WTC11 (cell line): Measurements from ENCODE around the gene CD9. TPM values are rescaled to one million over a fixed set of nuclear protein-coding genes. Genes with fewer than 3 reads are reported as not detected.

Experiments
- ATAC-seq: fragments of 200-7000 bp; cut with Tn5 transposase; 2 replicates; pipeline ENCODE4 v1.10.0; 2021; ENCODE audit warnings: mild to moderate bottlenecking, moderate library complexity
- CTCF ChIA-PET: fragments of 300-600 bp; sonication (Branson Sonifier 250); formaldehyde crosslinking; loops from one replicate; lab custom pipeline; 2021; ENCODE audit warnings: antibody characterized with exemption; lab: Charles Lee
- POLR2A ChIA-PET: fragments of 350-600 bp; sonication (Branson Sonifier 250); formaldehyde crosslinking; loops from one replicate; lab custom pipeline; 2021; ENCODE audit warnings: antibody characterized with exemption; lab: Charles Lee
- DNase-seq: peaks from one replicate; pipeline ENCODE4 v3.0.0; 2021; ENCODE audit warnings: low spot score
- H3K27ac Mint-ChIP-seq: 2 replicates; pipeline ENCODE4 v1.8.0; 2021; ENCODE audit warnings: mixed read lengths
- H3K27me3 Mint-ChIP-seq: 2 replicates; pipeline ENCODE4 v1.8.0; 2021; ENCODE audit warnings: low read depth, mild to moderate bottlenecking, moderate library complexity, mixed read lengths
- H3K36me3 Mint-ChIP-seq: 2 replicates; pipeline ENCODE4 v1.8.0; 2021; ENCODE audit warnings: mixed read lengths
- H3K4me1 Mint-ChIP-seq: 2 replicates; pipeline ENCODE4 v1.8.0; 2022; ENCODE audit warnings: mixed read lengths
- H3K4me3 Mint-ChIP-seq: 2 replicates; pipeline ENCODE4 v1.8.0; 2021; ENCODE audit warnings: mild to moderate bottlenecking, moderate library complexity, mixed read lengths
- H3K9me3 Mint-ChIP-seq: 2 replicates; pipeline ENCODE4 v1.8.0; 2021; ENCODE audit warnings: mixed read lengths
- CDX4 ChIP-seq: fragments of 250-450 bp; sonication (Bioruptor Pico); IDR thresholded peaks from 2 replicates; pipeline ENCODE4 v1.9.0; 2021; ENCODE audit warnings: moderate library complexity, mild to moderate bottlenecking, inconsistent platforms, borderline replicate concordance
- ERG ChIP-seq: fragments of 250-450 bp; sonication (Bioruptor Pico); IDR thresholded peaks from 2 replicates; pipeline ENCODE4 v1.8.0; 2021; ENCODE audit warnings: mild to moderate bottlenecking
- ETV6 ChIP-seq: sonication (generic); formaldehyde crosslinking; IDR thresholded peaks from 2 replicates; pipeline ENCODE4 v1.8.1; 2022; ENCODE audit warnings: mild to moderate bottlenecking, missing genetic modification reagents
- GABPB1 ChIP-seq: sonication (generic); formaldehyde crosslinking; IDR thresholded peaks from 2 replicates; pipeline ENCODE4 v1.8.1; 2023; ENCODE audit warnings: mild to moderate bottlenecking, missing genetic modification reagents
- IRF2 ChIP-seq: sonication (generic); formaldehyde crosslinking; IDR thresholded peaks from 2 replicates; pipeline ENCODE4 v1.8.0; 2022; ENCODE audit warnings: low read depth, missing genetic modification reagents, borderline replicate concordance
- JUN ChIP-seq: sonication (generic); formaldehyde crosslinking; IDR thresholded peaks from 2 replicates; pipeline ENCODE4 v1.8.0; 2023; ENCODE audit warnings: mild to moderate bottlenecking, missing genetic modification reagents
- MLX ChIP-seq: sonication (generic); formaldehyde crosslinking; IDR thresholded peaks from 2 replicates; pipeline ENCODE4 v1.8.1; 2023; ENCODE audit warnings: mild to moderate bottlenecking, missing genetic modification reagents, moderate library complexity
- MYBL2 ChIP-seq: sonication (generic); formaldehyde crosslinking; IDR thresholded peaks from 2 replicates; pipeline ENCODE4 v1.8.1; 2023; ENCODE audit warnings: mild to moderate bottlenecking, moderate library complexity, missing genetic modification reagents
- OVOL2 ChIP-seq: fragments of 250-450 bp; sonication (Bioruptor Pico); IDR thresholded peaks from 2 replicates; pipeline ENCODE4 v1.9.0; 2021; ENCODE audit warnings: mild to moderate bottlenecking, borderline replicate concordance
- RORB ChIP-seq: fragments of 250-450 bp; sonication (Bioruptor Pico); IDR thresholded peaks from 2 replicates; pipeline ENCODE4 v1.9.0; 2021; ENCODE audit warnings: mild to moderate bottlenecking
- TEAD1 ChIP-seq: sonication (generic); formaldehyde crosslinking; IDR thresholded peaks from 2 replicates; pipeline ENCODE4 v1.8.0; 2022; ENCODE audit warnings: mild to moderate bottlenecking, missing genetic modification reagents
- USF1 ChIP-seq: sonication (generic); formaldehyde crosslinking; IDR thresholded peaks from 2 replicates; pipeline ENCODE4 v1.8.0; 2022; ENCODE audit warnings: mild to moderate bottlenecking, missing genetic modification reagents
- ZBTB21 ChIP-seq: sonication (generic); formaldehyde crosslinking; IDR thresholded peaks from 2 replicates; pipeline ENCODE4 v1.8.1; 2023; ENCODE audit warnings: mild to moderate bottlenecking, missing genetic modification reagents, borderline replicate concordance
- ZBTB43 ChIP-seq: sonication (generic); formaldehyde crosslinking; IDR thresholded peaks from 2 replicates; pipeline ENCODE4 v1.8.1; 2023; ENCODE audit warnings: mild to moderate bottlenecking, missing genetic modification reagents
- ZNF263 ChIP-seq: sonication (generic); formaldehyde crosslinking; IDR thresholded peaks from 2 replicates; pipeline ENCODE4 v1.8.1; 2022; ENCODE audit warnings: low read depth, mild to moderate bottlenecking, moderate library complexity, missing genetic modification reagents
- ZNF317 ChIP-seq: sonication (generic); formaldehyde crosslinking; IDR thresholded peaks from 2 replicates; pipeline ENCODE4 v1.8.1; 2023; ENCODE audit warnings: low read depth, mild to moderate bottlenecking, moderate library complexity, missing genetic modification reagents, borderline replicate concordance
- ZNF671 ChIP-seq: fragments of 250-450 bp; sonication (Bioruptor Pico); IDR thresholded peaks from 2 replicates; pipeline ENCODE4 v1.8.0; 2021; ENCODE audit warnings: mild to moderate bottlenecking
- total RNA-seq: library from RNA; stranded (reverse); gene quantifications from 3 replicates; pipeline ENCODE4 v1.2.3, GENCODE V29; 2021

CD9 gene
- total RNA-seq, 1 experiment from 2014 or later, result 260 TPM

- TF ChIP-seq ERG (CRISPR knock-in tag) (no peak), GABPB1 (CRISPR knock-in tag) (peak; percentile 48; the same call in 1 of the 2 replicates), ZBTB43 (CRISPR knock-in tag) (no peak), ZBTB21 (no peak), CDX4 (CRISPR knock-in tag) (no peak), ZNF671 (CRISPR knock-in tag) (no peak), MYBL2 (CRISPR knock-in tag) (no peak), RORB (CRISPR knock-in tag) (no peak)
- ChIA-PET POLR2A (no interaction called here), CTCF (interaction anchor here (0.7 to 13.5 kb wide), 13 partner anchors 12 to 291 kb away, joined by 3 to 431 read pairs (median 13); partner anchors contain the start of genes CD9 and PLEKHG6)
- peaks cover 46% of the 10 kb centered on the region for H3K4me1 Mint-ChIP-seq
- H3K4me3 Mint-ChIP-seq, result no peak overlapping the region
- ATAC-seq (no peak), DNase-seq (no peak)
- no peaks in the 10 kb centered on the region for H3K36me3 Mint-ChIP-seq
- H3K9me3 Mint-ChIP-seq, result no peaks in the 10 kb centered on the region
- peaks cover 5% of the 10 kb centered on the region for H3K27me3 Mint-ChIP-seq
- no peak overlapping the region for H3K27ac Mint-ChIP-seq
Observed at GRCh38 chr12:6280053-6280469, 79.9 kb downstream of the CD9 start.

GRCh38 chr12:6280672-6281071, 80.5 kb downstream of the CD9 start:
- peaks cover 45% of the 10 kb centered on the region for H3K4me1 Mint-ChIP-seq
- ATAC-seq (no peak), DNase-seq (no peak)
- peaks cover 5% of the 10 kb centered on the region for H3K27me3 Mint-ChIP-seq
- POLR2A ChIA-PET, result no interaction called here
- no peaks in the 10 kb centered on the region for H3K9me3 Mint-ChIP-seq
- CTCF ChIA-PET, result interaction anchor here (1.1 to 13.5 kb wide), 5 partner anchors 70 to 243 kb away, joined by 4 to 431 read pairs (median 77); partner anchors contain the start of gene CD9
- no peaks in the 10 kb centered on the region for H3K36me3 Mint-ChIP-seq
- TF ChIP-seq RORB (CRISPR knock-in tag) (no peak), MLX (CRISPR knock-in tag) (no peak), USF1 (CRISPR knock-in tag) (no peak), OVOL2 (CRISPR knock-in tag) (no peak)
- TF ChIP-seq, all 79 proteins: peak for 0
- Mint-ChIP-seq H3K4me3 (no peak overlapping the region), H3K27ac (no peak overlapping the region)

- Mint-ChIP-seq H3K4me1 (peaks cover 45% of the 10 kb centered on the region), H3K36me3 (no peaks in the 10 kb centered on the region), H3K27me3 (peaks cover 5% of the 10 kb centered on the region), H3K4me3 (no peak overlapping the region), H3K9me3 (no peaks in the 10 kb centered on the region), H3K27ac (no peak overlapping the region)
- ChIA-PET POLR2A (no interaction called here), CTCF (interaction anchor here (0.6 to 1.3 kb wide), 5 partner anchors 12 to 184 kb away, joined by 3 to 7 read pairs (median 4); no protein-coding TSS in a partner anchor)
- TF ChIP-seq ETV6 (CRISPR knock-in tag), result no peak
- no peak for TF ChIP-seq ZNF317 (CRISPR knock-in tag)
- TF ChIP-seq TEAD1 (CRISPR knock-in tag), result no peak
- TF ChIP-seq IRF2 (CRISPR knock-in tag), result no peak
- TF ChIP-seq JUN (CRISPR knock-in tag), result no peak
- no peak for TF ChIP-seq ZNF263 (CRISPR knock-in tag)
- TF ChIP-seq USF1 (CRISPR knock-in tag), result no peak
- ATAC-seq (no peak), DNase-seq (no peak)
Observed at GRCh38 chr12:6281081-6281809, 81.0 kb downstream of the CD9 start.
